Suppressor macrophage (primary cell): ENCODE results near the gene FRG2B.
A peak's percentile ranks its signal among the peaks of the same experiment; 100 is the strongest.
"Not testable (repeated sequence)": the region's sequence is repeated elsewhere in the genome, so short reads cannot be mapped to it uniquely, and the experiment has no call there.

Source experiments
- DNase-seq, 4 experiments: peaks; one replicate each; pipeline ENCODE4 v3.0.0-alpha.2; 2020 to 2022
- total RNA-seq, 17 experiments: gene quantifications; one replicate each; lab custom pipeline; 2026; ENCODE audit warnings: mixed read lengths in 6 of 17, inconsistent platforms in 3 of 17; lab: John Stamatoyannopoulos, UW

Gene FRG2B
- 0 reads per million in 17 experiments for total RNA-seq

DNA sequence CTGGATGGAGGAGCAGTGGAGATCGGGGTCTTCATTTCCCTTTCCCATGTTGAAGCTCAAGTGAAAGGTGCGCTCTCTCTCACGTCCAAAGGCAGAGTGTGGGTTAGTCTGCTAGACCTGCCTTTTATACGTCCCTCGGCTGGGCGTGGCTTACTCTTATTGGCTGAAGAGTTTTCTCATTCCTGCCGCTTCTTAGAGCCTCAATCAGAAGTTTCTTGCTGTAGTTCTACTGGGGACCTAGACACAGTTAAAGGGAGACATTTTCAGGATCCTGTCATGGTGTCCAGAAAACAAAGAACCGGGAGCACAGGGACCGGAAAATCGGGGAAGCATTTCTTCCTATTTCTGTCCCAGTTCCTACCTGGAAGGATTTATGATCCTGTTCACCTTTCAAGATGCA is at the start of gene FRG2B:
Gene FRG2B (minus strand): TSS at position 101 of the 400 bp plus-strand sequence. CDS start 53 bp downstream, at position 48.
- not testable (repeated sequence) for DNase-seq

GRCh38 chr10:133667446-133667845 is 40.9 kb upstream of the FRG2B start:
- not testable (repeated sequence) for DNase-seq

- DNase-seq: not testable (repeated sequence)
Observed at GRCh38 chr10:133663544-133664160, 37.1 kb upstream of the FRG2B start.

- not testable (repeated sequence) for DNase-seq
Observed at GRCh38 chr10:133661122-133661521, 34.5 kb upstream of the FRG2B start.

DNA sequence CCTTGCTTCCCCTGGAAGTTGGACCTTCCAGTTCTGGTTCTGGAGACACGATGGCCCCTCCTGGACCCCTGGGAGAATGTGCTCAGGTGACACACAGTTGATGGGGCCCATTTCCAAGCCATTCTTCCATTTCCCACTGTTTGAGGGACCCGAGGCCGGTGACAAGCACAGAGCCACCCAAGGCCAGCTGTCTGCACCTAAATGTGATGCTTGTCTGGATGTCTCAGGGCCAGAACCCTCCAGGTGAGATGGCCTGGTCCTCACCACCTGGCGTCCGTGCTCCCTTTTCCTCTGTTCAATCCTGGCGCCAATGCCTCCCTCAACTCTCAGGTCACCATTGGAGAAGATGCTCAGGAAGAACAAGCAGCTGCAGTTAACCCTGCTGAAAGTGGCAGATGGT is 33.9 kb upstream of the FRG2B start:
- DNase-seq: not testable (repeated sequence)

GRCh38 chr10:133657276-133657675 is 30.7 kb upstream of the FRG2B start:
- not testable (repeated sequence) for DNase-seq

DNA sequence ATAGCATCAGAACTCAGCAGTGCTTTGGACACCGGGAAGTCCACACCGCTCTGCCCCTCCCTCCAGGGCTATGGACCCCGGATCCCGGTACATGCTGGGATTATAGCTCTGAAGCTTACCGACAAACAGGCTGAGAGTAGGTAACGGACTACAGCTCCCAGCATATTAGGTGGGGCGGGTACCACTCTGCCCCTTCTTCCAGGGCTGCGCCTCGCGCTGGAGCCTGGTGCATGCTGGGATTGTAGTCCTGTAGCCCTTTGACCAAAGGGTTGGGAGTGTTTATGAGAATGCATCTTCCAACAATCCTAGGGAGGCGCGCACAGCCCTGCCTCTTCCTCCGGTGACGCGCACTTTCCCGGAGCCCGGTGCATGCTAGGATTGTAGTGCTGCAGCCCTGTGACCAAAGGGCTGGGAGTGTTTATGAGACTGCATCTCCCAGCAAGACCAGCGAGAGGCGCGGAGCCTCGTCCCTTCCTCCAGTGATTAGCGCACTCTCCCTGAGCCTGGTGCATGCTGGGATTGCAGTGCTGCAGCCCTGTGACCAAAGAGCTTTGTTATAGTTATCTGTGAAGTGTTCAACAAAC is 22.4 kb upstream of the FRG2B start:
- not testable (repeated sequence) for DNase-seq

GRCh38 chr10:133647075-133647748 is 20.6 kb upstream of the FRG2B start:
- DNase-seq: not testable (repeated sequence)

DNA sequence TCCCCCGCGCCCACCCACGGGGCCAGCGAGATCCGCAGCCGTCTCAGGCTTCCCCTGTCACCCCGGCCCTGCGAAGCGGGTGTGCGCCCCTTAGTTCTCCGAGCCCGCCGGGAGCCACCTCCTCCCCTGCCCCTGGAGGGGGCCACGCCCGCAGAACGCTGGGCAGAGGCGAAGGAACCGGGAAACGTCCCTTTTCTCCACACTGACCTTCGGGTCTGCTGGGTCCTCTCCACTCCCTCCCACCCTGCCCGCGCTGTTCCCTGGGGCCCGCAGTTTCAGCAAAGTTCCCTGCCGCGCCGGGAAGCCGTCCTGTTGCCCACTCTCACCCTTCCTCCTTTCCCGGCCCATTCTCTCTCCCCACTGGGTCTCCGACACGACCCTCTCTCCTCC is 11.2 kb upstream of the FRG2B start:
- not testable (repeated sequence) for DNase-seq

DNA sequence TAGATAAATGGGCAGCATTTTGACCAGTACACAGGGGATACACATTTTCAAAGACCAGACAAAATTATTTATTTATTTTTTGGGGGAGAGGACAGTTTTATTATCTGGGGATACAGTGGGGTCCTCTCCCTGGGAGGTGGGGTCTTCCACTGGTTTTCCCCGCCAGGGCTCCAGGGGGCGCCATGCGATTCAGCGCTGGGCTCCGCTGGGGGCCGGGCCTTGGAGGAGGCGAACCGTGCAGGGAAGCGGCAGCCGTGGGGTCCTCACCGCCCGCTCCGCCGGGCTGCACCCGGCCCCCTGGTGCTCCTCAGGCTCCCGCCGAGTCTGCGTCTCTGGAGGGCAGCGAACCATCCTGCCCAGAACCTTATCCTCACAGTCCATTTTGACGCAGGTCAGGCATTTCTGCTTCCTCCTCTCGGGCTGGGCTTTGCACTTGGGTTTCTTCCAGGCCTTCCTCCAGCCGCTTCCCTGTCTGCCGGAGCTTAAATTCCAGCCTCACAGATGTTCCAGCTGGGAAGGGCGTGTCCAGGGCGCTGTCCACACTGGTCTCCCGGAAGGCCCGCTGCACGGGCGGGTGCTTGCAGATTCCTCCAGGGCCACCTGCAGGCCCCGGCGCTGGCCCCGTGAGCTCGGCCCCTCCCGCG is 10.7 kb upstream of the FRG2B start:
- DNase-seq: not testable (repeated sequence)

- not testable (repeated sequence) for DNase-seq
Observed at GRCh38 chr10:133630723-133631249, 4.2 kb upstream of the FRG2B start.

GRCh38 chr10:133622544-133622943 is 4.1 kb downstream of the FRG2B start:
- not testable (repeated sequence) for DNase-seq

DNA sequence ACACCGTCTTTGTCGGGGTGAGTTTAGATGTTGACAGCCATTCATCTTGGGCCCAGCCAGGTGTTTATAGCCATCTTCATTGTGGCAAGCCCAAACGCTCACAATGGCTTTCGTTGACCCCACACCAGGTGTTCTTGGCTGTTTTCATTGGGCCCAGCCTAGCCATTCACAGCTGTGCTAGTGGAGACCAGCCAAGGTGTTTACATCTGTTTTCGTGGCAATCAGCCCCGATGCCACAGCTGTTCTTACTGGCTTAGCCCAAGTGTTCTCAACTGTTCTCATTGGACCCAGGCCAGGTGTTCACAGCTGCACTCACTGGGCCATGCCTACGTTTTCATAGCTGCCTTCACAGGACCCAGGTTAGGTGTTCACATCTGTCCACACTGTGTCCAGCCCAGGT is 7.7 kb downstream of the FRG2B start:
- no peak for DNase-seq

DNA sequence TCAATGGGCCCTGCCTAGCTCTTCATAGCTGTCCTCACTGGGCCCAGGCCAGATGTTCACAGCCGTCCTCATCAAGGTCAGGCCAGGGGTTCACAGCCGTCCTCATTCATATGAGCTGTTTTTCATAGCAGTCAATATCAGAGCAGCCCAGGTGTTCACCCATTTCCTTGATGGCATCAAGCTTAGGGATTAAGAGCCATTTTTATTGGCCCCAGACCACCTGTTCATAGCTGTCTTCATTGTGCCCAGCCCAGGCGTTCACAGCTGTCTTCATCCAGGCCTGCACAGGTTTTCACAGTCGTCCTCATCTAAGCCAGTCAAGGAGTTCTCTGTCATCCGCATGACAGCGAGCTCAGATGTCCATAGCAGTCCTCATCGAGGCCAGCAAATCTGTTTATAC is 9.4 kb downstream of the FRG2B start:
- no peak for DNase-seq

DNA sequence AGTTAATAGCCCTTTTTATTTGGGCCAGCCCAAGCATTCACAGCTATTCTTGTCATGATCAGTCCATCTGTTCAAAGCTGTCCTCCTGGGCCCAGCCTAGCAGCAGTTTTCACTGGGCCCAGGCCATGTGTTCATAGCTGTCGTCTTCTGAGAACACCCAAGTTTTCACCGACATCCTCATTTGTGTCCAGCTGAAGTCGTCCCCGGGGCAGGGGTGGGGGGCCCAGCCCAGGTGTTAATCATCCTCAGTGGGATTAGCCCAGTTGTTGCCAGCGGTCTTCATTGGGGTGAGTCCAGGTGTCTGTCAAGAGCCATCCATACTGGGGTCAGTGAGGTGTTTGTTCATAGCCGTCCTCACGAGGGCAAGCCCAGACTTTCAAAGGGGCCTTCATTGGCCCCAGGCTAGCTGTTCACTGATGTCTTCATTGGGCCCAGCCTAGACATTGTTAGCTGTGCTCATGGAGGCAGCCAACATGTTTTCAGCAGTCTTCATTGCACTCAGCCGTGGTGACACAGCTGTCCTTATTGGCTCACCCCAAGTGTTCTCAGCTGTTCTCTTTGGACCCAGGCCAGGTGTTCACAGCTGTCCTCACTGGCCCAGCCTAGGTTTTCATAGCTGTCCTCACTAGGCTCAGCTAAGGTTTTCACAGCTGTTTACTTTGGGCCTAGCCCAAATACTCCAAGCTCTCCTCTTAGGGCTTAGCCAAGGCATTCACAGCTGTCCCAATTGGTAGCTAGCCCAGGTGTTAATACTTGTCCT is 10.0 kb downstream of the FRG2B start:
- DNase-seq: no peak

DNA sequence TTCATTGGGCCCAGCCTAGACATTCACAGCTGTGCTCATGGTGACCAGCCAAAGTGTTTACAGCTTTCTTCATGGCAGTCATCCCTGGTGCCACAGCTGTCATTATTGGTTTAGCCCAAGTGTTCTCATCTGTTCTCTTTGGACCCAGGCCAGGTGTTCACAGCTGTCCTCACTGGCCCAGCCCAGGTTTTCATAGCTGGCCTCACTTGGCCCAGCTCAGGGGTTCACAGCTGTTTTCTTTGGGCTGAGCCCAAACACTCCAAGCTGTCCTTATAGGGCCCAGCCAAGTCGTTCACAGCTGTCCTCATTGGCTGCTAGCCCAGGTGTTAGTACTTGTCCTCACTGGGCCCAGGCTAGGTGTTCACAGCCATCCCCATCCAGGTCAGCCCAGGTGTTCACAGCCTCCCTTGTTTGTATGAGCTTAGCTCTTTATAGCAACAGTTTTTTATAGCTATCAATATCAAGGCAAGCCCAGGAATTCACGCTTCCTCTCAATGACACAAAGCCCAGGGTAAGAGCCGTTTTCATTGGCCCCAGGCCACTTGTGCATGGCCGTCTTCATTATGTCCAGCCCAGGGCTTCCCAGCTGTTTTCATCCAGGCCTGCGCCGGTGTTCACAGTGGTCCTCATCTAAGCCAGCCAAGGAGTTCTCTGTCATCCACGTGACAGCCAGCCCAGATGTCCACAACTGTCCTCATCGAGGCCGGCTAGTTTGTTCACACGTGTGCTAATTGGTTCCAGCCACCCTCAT is 11.6 kb downstream of the FRG2B start:
- no peak for DNase-seq

DNA sequence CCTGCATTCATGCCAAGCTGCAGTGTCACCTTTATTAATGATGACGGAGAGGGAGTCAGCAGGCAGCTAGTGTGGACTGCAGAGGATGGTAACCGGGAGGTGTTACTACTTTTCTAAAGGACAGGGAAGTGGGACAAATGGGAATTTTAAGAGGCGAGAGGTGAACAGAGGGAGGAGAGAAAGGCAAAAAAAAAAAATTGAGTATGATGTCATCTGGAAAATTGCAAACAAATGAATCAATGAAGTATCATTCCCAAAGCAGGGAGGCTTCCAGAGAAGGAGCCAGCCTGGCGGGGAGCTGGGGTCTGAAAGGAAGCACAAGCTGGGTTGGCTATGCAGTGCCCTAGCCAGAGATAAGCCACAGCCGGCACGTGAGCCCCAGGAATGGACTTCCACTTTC is 12.9 kb downstream of the FRG2B start:
- no peak for DNase-seq

GRCh38 chr10:133611079-133611478 is 15.5 kb downstream of the FRG2B start:
- DNase-seq: no peak

- DNase-seq: peak in 2 of 4 experiments; percentile 22 to 43
Observed at GRCh38 chr10:133608855-133609254, 17.7 kb downstream of the FRG2B start.

DNA sequence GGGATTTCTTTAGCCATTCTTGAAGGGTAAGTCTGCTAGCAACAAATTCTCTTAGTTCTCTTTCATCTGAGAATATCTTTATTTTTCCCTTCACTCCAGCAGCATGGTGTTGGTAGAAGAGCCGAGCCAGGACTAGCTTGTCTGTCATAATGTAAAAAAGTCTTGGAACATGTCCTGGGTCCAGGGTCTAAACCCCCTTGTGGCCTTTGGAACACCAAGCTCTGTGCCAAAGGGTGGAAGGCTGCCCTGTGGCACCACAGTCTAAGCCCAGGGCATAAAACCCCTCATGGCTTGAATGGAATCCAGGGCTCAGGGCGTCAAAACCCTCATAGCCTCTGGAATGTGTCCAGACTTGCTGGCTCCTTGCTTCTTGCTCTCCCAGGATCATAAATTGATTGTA is 23.2 kb downstream of the FRG2B start:
- DNase-seq: not testable (repeated sequence)

GRCh38 chr10:133600657-133601056 is 25.9 kb downstream of the FRG2B start:
- DNase-seq: no peak
